ENCODE measurements around the gene PLXDC2. TPM values are rescaled to one million over a fixed set of nuclear protein-coding genes. Genes with fewer than 3 reads are reported as not detected.

The PLXDC2 gene
- total RNA-seq, 1 experiment from 2014 or later = 0.20 TPM

GRCh38 chr10:19915125-19915524 lies 98.9 kb downstream of the PLXDC2 start:
- no peaks in the 10 kb centered on the region for H3K9me2 ChIP-seq (ENCODE audit: insufficient read depth)
- H3K27me3 ChIP-seq (ENCODE audit: insufficient read depth, low read length) = no peaks in the 10 kb centered on the region
- no peak overlapping the region for H3K9ac ChIP-seq (ENCODE audit: low read length)
- ChIA-PET CTCF (no interaction called here), RAD21 (ENCODE audit: low non-redundant PET in 1 of 2, low total read pairs in 2 of 2, uncharacterized antibody in 2 of 2, unreplicated experiment in 2 of 2) (no interaction called here), POLR2A (no interaction called here)
- ATAC-seq (no peak), DNase-seq (ENCODE audit: low read depth, low spot score) (no peak)
- no peaks in the 10 kb centered on the region for H3K79me2 ChIP-seq (ENCODE audit: insufficient read depth, low read length)
- no peak overlapping the region for H3K27ac ChIP-seq (ENCODE audit: low read depth, low read length)
- intact Hi-C loops (cut with micrococcal nuclease) = no loop called here
- no peaks in the 10 kb centered on the region for H3K36me3 ChIP-seq (ENCODE audit: control insufficient read depth in 1 of 2, insufficient read depth in 2 of 2, low read length in 2 of 2)
- BruUV-seq (replicated peaks) = no TSS peak
- no peak for TF ChIP-seq SP1 (IDR thresholded peaks at IDR 0.05; ENCODE audit: low read depth)
- H3K4me3 ChIP-seq (replicated peaks in 1 of 2; ENCODE audit: low read depth in 1 of 2, low read length in 2 of 2) = no peak overlapping the region
- no peaks in the 10 kb centered on the region for H3K4me1 ChIP-seq (ENCODE audit: control insufficient read depth in 1 of 2, insufficient read depth in 2 of 2, low read length in 2 of 2)
- H3K4me2 ChIP-seq (ENCODE audit: low read length) = no peak overlapping the region
- H3K9me3 ChIP-seq (ENCODE audit: control insufficient read depth in 1 of 2, insufficient read depth in 1 of 2, low read depth in 1 of 2, low read length in 2 of 2) = peaks cover 0 to 22% of the 10 kb centered on the region in 2 experiments; a peak in 3 of 4 replicates
- H2AFZ ChIP-seq (ENCODE audit: low read depth, low read length, poor library complexity, severe bottlenecking) = no peak overlapping the region
- no peaks in the 10 kb centered on the region for H4K20me1 ChIP-seq (ENCODE audit: insufficient read depth)

GRCh38 chr10:19915816-19916215 lies 99.6 kb downstream of the PLXDC2 start:
- DNase-seq (ENCODE audit: low read depth, low spot score) = no peak
- no peak for ATAC-seq
- Histone ChIP-seq H3K79me2 (ENCODE audit: insufficient read depth, low read length) (no peaks in the 10 kb centered on the region), H3K27me3 (ENCODE audit: insufficient read depth, low read length) (no peaks in the 10 kb centered on the region), H3K4me3 (replicated peaks in 1 of 2; ENCODE audit: low read depth in 1 of 2, low read length in 2 of 2) (no peak overlapping the region), H3K9me2 (ENCODE audit: insufficient read depth) (no peaks in the 10 kb centered on the region), H3K9me3 (ENCODE audit: control insufficient read depth in 1 of 2, insufficient read depth in 1 of 2, low read depth in 1 of 2, low read length in 2 of 2) (peaks cover 0 to 22% of the 10 kb centered on the region in 2 experiments; a peak in 3 of 4 replicates), H4K20me1 (ENCODE audit: insufficient read depth) (no peaks in the 10 kb centered on the region), H3K27ac (ENCODE audit: low read depth, low read length) (no peak overlapping the region), H3K36me3 (ENCODE audit: control insufficient read depth in 1 of 2, insufficient read depth in 2 of 2, low read length in 2 of 2) (no peaks in the 10 kb centered on the region), H2AFZ (ENCODE audit: low read depth, low read length, poor library complexity, severe bottlenecking) (no peak overlapping the region), H3K4me2 (ENCODE audit: low read length) (no peak overlapping the region), H3K9ac (ENCODE audit: low read length) (no peak overlapping the region), H3K4me1 (ENCODE audit: control insufficient read depth in 1 of 2, insufficient read depth in 2 of 2, low read length in 2 of 2) (no peaks in the 10 kb centered on the region)
- ChIA-PET POLR2A (no interaction called here), CTCF (no interaction called here), RAD21 (ENCODE audit: low non-redundant PET in 1 of 2, low total read pairs in 2 of 2, uncharacterized antibody in 2 of 2, unreplicated experiment in 2 of 2) (no interaction called here)
- intact Hi-C loops (cut with micrococcal nuclease) = no loop called here
- no TSS peak for BruUV-seq (replicated peaks)
- TF ChIP-seq SP1 (IDR thresholded peaks at IDR 0.05; ENCODE audit: low read depth) (no peak), SIN3A (IDR thresholded peaks at IDR 0.05; ENCODE audit: low read depth) (no peak), POLR2A (IDR thresholded peaks at IDR 0.05; ENCODE audit: borderline replicate concordance, extremely low read depth, insufficient read depth, insufficient read length) (no peak), REST (IDR thresholded peaks at IDR 0.05; ENCODE audit: low read depth) (no peak), RAD21 (IDR thresholded peaks at IDR 0.05; ENCODE audit: low read depth) (no peak)

All from HCT116 (cell line).